HG02870 (cell line): ENCODE data around the gene TCF25.
"Not testable (repeated sequence)": the region's sequence is repeated elsewhere in the genome, so short reads cannot be mapped to it uniquely, and the experiment has no call there.

Source experiments
- ATAC-seq: cut with Tn5 transposase; IDR thresholded peaks from one replicate; pipeline ENCODE4 v1.9.1; 2021; ENCODE audit warnings: mild to moderate bottlenecking, moderate library complexity; ENCODE audit not compliant: unreplicated experiment

TCF25 gene

DNA sequence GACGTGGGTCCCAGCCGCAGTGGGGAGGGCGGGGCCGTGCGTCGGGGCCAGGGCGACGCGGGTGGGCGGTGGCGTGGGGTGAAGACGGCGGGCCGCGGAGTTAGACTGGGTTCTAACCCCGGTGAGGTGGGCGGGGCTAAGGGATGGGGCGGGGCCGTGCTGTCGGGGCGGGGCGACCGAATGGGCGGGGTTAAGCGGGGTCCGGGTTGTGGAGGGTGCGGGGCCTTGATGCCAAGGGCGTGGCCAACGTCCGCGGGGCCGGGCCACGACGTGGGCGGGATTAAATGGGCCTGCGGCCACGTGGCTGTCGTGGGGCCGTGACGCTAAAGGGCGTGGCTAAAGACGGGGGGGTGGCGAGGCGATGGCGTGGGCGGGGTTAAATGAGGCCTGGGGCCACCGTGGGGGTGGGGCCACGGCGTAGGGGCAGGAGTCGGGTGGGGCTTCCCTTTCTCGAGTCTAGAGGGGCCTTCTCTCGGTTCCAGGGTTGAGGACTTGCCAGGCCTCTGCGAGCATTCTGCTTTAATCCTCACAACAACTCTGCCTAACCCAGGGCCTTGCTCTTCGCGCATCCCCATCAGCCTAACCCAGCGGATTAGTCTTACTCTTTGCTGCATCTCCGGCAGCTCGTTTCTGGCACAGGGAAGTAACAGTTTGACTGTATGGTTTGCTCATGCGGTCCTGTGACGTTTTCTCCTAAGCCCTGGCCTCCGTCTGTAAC, 739 bp downstream of the TCF25 start:
- peak; percentile 51 for ATAC-seq

DNA sequence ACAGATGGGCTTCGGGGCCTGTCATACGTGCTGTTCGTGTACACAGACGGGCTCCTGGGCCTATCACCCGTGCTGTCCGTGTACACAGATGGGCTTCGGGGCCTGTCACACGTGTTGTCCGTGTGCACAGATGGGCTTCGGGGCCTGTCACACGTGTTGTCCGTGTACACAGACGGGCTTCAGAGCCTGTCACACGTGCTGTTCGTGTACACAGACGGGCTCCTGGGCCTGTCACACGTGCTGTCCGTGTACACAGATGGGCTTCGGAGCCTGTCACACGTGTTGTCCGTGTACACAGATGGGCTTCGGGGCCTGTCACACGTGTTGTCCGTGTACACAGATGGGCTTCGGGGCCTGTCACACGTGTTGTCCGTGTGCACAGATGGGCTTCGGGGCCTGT, 5.7 kb downstream of the TCF25 start:
- not testable (repeated sequence) for ATAC-seq

DNA sequence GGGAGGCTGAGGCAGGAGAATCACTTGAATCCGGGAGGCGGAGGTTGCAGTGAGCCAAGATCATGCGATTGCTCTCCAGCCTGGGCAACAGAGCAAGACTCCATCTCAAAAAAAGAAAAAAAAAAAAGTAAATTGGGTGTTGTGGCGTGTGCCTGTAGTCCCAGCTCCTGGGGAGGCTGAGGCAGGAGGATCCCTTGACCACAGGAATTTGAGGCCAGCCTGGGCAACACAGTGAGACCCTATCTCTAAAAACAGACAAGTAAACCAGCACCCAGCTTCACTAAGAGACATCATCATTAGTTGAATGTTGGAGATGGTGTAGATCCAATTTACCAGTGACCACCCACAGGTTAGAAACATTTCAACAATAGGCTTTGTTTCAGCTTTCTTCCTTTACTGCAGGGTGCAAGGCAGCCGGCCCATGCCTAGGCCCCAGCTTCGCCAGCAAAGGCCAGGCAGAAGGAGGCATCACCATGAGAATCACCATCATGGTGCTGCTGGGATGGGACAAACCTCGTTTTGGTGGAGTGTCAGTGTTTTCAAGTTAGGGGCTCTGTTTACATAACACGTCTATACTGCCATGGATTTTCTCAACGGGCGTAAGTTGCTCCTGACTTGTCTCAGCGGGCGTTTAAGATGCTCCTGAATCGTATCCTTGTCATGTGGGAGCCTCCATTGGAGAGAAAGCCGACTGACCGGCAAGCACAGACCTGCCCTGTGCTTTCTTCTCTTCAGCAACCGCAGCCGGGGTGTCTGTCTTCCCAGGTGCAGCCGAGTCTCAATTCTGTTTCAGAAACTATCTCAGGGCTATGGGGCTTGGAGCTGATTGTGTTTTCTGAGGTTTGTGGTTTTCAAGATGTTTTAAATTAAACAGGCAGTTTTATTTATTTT, 7.3 kb downstream of the TCF25 start:
- ATAC-seq: no peak

DNA sequence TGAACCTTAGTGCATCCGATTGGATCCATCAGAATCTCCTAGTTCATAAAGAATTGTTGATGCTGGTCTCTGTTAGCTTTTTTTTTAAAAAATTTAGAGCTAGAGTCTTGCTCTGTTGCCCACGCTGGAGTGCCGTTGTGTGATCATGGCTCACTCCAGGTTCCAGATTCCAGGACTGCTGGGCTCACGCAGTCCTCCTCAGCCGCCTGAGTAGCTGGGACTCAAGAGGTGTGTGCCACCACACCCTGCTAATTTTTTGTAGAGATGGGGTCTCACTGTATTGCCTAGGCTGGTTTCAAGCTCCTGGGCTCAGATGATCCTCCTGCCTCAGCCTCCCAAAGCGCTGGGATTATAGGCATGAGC, 8.0 kb downstream of the TCF25 start:
- ATAC-seq: no peak

DNA sequence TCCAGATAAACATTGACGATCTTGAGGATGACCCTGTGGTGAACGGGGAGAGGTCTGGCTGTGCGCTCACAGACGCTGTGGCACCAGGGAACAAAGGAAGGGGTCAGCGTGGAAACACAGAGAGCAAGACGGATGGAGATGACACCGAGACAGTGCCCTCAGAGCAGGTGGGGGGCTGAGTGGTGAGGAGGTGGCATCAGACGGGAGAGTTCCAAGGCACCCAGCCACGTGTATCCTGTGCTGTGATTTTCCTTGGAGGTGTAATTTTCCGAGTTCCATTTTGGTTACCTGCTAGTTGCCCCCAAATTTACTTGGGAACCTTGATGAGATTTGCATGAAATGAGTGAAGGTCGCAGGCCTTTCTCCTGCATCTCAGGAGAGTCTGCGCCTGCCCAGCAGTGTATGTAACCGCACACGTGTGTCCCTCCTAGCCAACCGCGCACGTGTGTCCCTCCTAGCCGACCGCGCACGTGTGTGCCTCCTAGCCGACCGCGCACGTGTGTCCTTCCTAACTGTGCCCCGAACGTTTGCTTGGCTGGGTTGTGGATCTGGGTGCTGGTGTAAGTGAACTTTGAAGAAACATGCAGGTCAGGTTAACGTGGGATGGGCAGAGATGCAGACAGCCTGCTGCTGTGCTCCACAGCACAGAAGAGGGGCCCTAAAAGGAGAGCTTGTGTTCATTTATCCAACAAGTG, 10.1 kb downstream of the TCF25 start:
- no peak for ATAC-seq

DNA sequence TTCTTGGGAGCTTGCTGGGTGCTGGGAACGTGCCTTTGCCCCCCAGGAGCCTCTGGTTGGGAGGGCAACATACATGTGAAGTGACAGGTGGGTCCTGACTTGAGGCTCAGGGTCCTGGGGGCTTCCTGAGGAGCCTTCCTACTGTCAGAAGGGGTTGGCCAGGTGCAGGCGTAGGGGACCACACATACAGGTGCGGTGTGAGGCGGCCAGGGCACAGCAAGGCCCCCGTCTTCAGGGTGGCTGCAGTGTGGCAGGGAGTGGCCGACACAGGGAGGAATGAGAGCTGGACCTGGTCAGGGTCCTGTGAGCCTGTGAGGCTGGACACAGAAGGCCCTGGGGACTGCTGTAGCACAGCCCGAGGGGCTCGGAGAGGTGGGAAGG, 10.6 kb downstream of the TCF25 start:
- ATAC-seq: no peak

DNA sequence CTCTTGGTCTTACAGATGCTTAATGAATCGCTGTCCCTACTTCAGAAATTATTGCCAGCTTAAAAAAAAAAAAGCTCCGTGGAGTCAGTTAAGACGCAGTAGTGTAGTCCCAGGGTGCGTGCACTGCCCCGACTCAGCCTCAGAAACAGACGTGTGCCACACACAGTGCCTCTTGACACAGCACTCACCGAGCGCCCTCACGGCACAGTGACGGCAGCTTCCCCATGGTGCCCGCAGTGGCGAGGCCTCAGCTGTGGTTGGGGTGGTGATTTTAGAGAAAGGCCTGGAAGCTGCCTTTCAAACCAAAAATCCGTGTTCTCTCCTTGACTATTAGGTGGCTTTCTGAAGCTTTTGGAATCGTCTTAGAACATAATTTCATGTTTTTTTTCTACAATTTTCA, 13.9 kb downstream of the TCF25 start:
- no peak for ATAC-seq

DNA sequence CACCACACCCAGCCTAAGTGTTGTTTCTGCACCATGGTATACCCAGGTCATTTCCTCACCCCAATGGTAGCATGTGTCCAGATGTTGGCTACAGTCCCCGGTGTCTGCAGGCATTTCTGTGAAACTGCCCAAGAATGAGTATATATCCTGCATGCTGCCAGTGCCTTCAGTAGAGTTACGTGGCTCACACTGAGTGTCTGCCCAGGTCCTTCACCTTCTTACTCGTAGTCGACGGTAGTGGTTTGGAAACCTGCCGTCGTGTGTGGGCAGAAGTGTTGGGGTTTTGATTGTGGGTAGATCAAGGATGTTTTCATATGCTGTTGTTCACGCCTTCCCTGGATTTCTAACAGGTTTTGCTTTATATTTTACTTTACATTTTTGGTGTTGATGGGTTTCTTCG, 16.8 kb downstream of the TCF25 start:
- ATAC-seq: no peak

DNA sequence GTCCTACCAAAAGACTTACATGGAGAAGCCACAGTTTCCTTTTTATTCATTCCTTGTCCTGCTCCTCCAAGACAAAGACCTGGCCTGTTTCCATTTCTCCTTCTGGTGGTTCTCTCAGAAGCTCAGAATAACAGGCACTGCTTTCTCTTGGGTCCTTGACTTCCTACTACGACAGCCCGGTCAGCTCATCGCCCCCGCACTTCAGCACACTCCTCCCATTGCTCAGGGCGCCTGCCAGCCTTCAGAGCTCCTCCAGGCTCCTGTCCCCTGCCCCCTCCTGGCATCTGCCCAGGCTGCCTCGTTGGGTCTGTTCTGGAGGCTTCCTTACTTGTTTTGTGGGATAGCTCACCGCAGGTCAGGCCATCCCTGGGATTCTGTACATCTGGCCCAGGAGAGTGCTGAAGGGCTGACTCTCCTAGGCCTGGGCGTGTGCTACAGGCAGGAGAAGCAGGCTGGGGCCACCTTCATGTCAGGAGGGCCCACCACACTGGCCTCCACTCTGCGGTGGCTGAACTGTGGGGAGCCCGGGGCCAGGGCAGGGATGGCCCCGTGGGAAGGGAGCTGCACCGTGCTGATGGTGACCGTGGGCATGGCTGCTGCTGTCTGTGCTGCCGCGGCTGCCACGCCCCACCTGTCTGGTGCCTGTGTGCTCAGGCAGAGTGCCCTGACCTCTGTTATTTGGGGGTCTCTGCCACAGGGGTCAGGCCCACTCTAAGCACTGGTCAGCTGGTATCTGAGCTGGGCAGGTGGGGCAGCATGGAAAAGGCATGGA, 17.7 kb downstream of the TCF25 start:
- no peak for ATAC-seq

DNA sequence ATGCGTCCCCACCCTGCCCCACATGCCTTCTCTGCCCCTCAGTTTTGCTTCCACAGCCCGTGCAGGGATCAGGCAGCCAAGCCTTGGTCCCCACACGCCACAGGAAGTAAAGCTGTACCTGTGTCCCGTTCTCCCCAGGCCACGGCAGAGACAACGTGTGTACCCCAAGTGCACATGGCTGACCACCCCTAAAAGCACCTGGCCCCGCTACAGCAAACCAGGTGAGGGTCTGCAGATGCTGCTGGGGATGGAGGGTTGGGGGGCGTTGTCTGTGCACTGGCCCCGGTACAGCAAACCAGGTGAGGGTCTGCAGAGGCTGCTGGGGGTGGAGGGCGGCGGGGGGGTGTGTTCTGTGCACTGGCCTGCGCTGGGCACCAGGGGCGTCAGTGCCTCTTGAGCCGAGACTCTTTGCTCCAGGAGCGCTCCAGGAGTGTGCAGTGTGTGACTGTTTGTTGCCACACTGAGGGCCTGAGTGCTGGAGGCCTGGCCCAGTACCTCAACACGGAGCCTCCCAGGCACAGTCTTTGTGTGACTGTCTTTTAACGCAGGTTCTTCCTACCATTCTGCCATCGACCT, 18.8 kb downstream of the TCF25 start:
- no peak for ATAC-seq

DNA sequence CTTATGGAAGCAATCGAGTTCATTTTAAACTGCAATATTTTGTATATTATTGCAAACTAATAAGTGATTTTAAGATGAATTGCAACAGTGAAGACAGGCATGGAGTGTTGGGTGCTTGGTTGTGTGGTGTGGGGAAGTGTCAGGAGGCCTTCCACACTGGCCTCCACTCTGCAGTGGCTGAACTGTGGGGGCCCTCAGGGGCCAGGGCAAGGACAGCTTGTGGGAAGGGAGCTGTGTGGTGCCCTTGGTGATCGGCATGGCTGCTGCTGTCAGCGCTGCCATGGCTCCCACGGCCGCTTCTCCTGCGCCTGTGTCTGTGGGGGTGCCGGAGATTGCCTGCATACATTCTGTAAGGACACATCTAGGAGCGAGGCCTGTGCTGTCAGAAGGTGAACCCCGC, 19.2 kb downstream of the TCF25 start:
- no peak for ATAC-seq

DNA sequence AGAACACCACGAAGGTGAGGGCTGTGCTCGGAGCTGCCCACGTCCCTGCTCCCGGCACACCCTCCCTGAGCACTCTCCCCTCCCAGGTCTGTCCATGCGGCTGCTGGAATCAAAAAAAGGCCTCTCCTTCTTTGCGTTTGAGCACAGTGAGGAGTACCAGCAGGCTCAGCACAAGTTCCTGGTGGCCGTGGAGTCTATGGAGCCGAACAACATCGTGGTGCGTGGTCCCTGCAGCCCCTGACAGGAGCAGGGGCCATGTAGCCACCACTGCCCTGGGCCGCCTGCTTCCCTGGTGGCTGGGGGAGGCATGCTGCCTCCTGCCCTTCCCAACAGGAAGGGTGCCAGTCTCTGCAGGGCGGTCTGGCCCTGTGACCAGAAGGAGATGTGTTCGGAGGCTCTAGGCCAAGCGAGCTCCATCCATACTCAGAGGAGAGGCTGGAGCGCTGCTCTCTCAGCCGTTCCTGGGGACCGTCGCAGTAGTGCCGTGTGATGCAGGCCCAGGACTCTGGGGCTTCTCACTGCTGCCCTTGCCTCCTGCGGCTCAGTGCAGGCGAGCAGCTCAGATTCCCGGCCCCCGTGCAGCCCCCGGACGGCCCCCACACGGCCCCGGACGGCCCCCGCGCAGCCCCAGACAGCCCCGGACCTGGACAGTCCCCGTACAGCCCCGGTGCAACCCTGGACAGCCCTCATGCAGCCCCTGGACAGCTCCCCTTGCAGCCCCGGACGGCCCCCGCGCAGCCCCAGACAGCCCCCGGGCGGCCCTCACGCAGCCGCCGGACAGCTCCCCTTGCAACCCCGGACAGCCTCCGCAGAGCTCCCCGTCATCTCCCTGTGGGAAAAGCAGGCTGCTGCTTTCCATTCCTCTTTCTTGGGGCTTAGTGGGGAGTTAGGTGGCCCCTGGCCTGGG, 20.5 kb downstream of the TCF25 start:
- ATAC-seq: no peak

DNA sequence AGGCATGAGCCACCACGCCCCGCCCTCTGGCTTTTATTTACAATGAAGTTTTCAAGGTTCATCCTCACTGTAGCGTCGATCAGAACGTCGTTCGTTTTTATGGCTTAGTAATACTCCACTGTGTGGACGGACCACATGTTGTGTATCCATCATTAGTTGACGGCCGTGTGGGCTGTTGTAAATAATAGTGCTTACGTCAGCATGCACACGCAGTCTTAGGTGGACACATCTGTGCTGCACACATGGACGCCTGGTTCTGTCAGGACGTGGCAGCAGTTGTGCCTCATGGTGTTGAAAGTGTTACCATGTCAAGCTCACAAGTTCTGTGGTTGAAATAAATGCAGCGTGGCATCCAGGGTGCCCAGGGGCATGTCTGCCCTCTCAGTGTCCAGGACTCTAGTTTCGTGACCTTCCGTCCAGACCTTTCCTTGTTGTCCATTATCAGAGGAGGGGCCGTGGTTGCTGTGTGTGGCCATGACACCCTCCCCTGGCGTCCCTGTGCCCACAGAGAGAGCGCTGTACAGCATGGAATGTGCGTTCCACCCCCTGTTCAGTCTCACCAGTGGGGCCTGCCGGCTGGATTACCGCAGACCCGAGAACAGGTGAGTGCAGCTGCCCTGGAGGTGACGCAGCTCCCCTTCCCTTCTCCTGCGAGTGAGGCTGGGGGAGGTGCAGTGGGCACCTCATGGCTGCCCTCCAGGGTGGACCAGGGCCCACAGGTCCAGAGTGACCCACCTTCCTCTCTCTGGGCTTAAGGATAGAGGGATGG, 22.3 kb downstream of the TCF25 start:
- ATAC-seq: no peak

DNA sequence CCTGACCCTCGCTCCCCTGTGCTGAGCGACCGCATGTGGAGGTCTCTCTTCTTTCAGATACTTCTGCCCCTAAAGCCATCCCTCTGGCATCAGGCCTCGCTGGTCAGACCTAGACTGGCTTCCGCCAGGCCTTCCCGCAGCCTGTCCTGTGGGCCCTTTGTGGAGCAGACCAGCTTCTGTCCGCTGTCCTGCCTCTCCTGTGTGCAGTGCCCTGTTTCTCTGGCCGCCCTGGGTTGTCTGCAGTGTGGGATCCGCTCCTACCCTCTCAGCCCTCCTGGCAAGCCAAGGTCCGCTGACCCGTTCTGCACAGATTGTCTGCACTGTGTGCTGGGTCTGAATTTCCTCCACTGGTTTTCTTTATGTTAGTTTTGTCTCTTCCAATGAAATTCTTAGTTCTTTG, 23.8 kb downstream of the TCF25 start:
- ATAC-seq: no peak

DNA sequence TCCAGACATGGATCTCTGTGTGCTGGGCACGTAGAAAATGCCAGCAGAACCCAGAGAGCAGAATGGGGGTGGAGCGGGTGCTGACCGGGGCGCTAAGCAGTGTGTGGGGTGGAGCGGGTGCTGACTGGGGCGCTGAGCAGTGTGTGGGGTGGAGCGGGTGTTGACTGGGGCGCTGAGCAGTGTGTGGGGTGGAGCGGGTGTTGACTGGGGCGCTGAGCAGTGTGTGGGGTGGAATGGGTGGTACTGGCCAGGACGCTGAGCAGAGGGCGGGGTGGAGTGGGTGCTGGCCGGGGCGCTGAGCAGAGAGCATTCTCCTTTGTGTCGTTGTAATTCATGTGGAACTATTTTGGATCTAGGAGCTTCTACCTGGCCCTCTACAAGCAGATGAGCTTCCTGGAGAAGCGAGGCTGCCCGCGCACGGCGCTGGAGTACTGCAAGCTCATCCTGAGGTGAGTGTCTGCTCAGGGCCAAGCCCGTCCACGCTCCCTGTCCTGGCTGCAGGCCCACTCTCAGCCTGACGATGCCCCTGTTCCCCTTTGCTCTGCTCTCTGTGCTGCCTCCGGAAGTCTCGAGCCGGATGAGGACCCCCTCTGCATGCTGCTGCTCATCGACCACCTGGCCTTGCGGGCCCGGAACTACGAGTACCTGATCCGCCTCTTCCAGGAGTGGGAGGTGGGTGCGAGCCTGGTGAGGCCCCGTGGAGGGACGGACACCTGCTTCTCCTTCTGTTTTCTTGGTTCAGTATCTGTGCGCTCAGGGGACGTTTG, 25.0 kb downstream of the TCF25 start:
- no peak for ATAC-seq

DNA sequence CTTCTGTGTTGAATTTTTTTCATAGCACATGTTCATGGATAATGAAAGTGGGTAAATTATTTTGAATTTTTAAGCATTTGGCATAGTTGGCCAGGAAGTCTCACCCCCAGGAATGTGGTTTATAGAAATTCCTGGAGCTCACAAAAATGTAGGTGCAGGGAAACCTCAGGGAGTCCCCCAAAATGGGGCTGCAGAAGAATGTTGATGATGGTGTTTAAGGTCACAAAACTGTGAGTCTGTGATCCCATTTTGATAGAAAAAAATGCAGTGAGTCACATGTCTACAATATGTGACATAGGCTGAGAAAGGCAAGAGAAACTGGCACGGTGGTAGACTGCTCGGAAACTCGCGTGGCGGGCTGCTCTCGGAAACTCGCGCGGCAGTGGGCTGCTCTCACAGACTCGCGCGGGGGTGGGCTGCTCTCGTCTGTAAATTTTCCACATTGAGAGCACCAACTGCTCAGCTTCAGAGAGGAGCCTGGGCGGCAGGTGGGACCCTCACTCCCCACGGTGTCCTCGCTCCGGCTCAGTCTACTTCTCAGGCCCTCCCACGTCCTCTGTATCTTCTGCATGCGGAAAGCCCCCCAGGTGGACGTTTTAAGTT, 26.6 kb downstream of the TCF25 start:
- no peak for ATAC-seq

DNA sequence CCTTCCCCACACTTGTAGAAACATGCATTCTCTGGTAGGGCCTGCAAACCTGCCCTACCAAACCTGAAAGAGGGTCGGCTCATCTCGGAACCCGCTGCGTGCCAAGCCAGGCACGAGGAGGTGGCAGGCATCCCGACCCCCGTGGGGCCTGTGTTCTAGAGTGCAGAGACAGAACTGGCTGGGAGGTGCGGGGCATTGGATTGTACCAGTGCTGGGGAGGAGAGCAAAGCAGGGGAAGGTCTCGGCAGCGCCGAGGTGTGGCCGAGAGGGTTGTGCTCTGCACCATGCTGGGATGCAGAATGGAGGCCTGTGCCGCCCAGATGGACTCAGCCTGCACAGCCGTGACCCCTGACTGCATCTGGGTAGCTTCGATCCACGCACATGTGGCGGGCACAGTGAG, 27.5 kb downstream of the TCF25 start:
- no peak for ATAC-seq

DNA sequence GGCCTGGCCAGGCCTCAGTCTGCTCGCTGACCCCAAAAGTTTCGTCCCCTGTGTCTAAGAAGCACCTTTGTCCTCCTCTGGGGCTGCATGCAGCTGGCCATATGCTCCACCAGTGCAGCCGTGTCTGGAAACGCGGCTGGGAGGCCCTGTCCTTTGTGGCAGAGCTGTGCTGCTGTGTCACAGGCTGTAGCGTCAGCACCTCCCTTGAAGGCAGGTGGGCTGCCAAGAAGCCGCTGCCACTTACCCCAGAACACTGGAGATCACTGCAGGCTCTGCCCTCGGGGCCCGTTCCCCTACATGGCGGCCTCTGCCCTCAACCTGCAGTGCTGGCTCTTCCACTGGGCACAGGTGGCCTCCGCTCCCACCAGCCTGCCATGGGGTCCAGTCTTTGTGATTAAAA, 29.6 kb downstream of the TCF25 start:
- no peak for ATAC-seq
